A673 (cell line): ENCODE results near the gene BAHD1. TPM values are rescaled to one million over a fixed set of nuclear protein-coding genes. Genes with fewer than 3 reads are reported as not detected.

Experiments used
- BruUV-seq: library from RNA; stranded (reverse); fragments of 400-500 nt; replicated peaks from 2 replicates; lab custom pipeline; 2021; lab: Mats Ljungman, UMichigan
- CTCF ChIA-PET: fragments of 300-600 bp; sonication (Branson Sonifier 250); formaldehyde crosslinking; loops from one replicate; lab custom pipeline; 2022; ENCODE audit warnings: antibody characterized with exemption; lab: Charles Lee
- POLR2A ChIA-PET: fragments of 300-600 bp; sonication (Branson Sonifier 250); formaldehyde crosslinking; loops from one replicate; lab custom pipeline; 2022; ENCODE audit warnings: antibody characterized with exemption; ENCODE audit not compliant: low non-redundant PET; lab: Charles Lee
- DNase-seq: peaks from one replicate; pipeline ENCODE4 v3.0.0-alpha.2; 2015; ENCODE audit warnings: low spot score
- H3K27ac ChIP-seq: fragments of 200-600 bp; sonication (generic); 2 replicates; pipeline ENCODE4 v1.5.1; 2016; ENCODE audit warnings: mixed run types, low read depth, mild to moderate bottlenecking, mixed read lengths, antibody characterized with exemption, low read length; ENCODE audit not compliant: poor library complexity, severe bottlenecking
- H3K27me3 ChIP-seq: fragments of 200-600 bp; sonication (generic); replicated peaks from 2 replicates; pipeline ENCODE4 v1.6.1; 2017; ENCODE audit warnings: mixed run types, low read depth, mild to moderate bottlenecking, mixed read lengths, antibody characterized with exemption, low read length; ENCODE audit not compliant: insufficient read depth, poor library complexity
- H3K36me3 ChIP-seq: fragments of 200-600 bp; sonication (generic); 2 replicates; pipeline ENCODE4 v1.6.1; 2016; ENCODE audit warnings: mixed run types, mild to moderate bottlenecking, mixed read lengths, antibody characterized with exemption, low read length; ENCODE audit not compliant: insufficient read depth, poor library complexity, severe bottlenecking
- H3K4me1 ChIP-seq: fragments of 200-600 bp; sonication (generic); 2 replicates; pipeline ENCODE4 v1.6.1; 2017; ENCODE audit warnings: mixed run types, mild to moderate bottlenecking, mixed read lengths, antibody characterized with exemption, low read length; ENCODE audit not compliant: insufficient read depth, poor library complexity, severe bottlenecking
- H3K4me3 ChIP-seq: fragments of 200-600 bp; sonication (generic); 2 replicates; pipeline ENCODE4 v1.5.1; 2016; ENCODE audit warnings: low read depth, mixed run types, mild to moderate bottlenecking, mixed read lengths, low read length; ENCODE audit not compliant: poor library complexity, severe bottlenecking
- H3K9me3 ChIP-seq: fragments of 200-600 bp; sonication (generic); 2 replicates; pipeline ENCODE4 v1.6.1; 2016; ENCODE audit warnings: mixed run types, low read depth, mild to moderate bottlenecking, mixed read lengths, antibody characterized with exemption, low read length; ENCODE audit not compliant: poor library complexity, severe bottlenecking
- EZH2 ChIP-seq: fragments of 200-600 bp; sonication (generic); IDR thresholded peaks from 2 replicates; pipeline ENCODE4 v1.6.1; 2017; ENCODE audit warnings: borderline replicate concordance, low read depth, mild to moderate bottlenecking, mixed read lengths, antibody characterized with exemption, low read length; ENCODE audit not compliant: poor library complexity, severe bottlenecking
- intact Hi-C: fragments of 100-400 bp; cut with micrococcal nuclease; formaldehyde crosslinking; loops from one replicate; pipeline ENCODE4 v1.10.0; 2022; ENCODE audit not compliant: unreplicated experiment
- total RNA-seq: library from RNA; stranded (reverse); gene quantifications from 2 replicates; pipeline ENCODE4 v1.2.3, GENCODE V29; 2021
- TF ChIP-seq, protein P1 (sequence below): fragments of 300-800, 200-600 bp; sonication (generic); conservative IDR thresholded peaks from 2 replicates; pipeline ENCODE4 v1.5.1; 2017; ENCODE audit warnings: low read depth, mild to moderate bottlenecking, antibody characterized with exemption, low read length, moderate library complexity, mixed read lengths

Gene BAHD1
- total RNA-seq, 1 experiment from 2014 or later, result 33.5 TPM

DNA sequence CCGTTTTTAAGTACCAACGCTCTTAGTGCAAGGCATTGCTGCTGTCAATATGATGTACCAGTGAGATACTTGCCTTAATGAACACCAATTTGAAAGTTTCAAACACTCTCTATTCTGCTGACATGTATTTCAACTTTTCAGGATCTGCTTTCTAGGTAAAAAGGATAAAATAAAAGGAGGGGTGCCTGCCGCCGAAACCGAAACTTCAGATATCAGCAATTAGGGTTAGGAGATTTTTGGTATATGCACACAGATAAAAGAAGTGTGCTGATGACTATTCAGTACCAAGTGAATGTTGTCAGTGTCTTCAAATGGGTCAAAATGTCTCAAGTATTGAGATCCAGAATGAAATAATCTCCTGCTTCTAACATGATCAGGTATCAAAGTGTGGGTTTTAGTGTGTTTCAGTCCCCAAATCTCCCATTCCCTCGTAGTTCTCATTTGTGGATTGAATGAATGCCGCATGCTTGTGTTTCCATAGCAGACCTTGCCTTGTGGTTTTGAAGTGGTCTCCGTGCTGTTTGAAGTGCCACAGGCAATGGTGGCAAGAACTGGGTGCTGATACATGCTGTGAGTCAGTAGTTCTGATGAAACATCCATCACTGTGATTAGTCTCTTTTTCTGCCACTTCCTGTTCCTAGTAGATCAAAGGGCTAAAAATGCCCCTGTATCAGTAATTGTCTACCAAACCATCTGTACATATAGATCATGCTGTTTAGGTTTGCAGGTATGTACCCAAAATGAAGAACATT lies 52.5 kb downstream of the BAHD1 start:
- TF ChIP-seq, protein P1, sequence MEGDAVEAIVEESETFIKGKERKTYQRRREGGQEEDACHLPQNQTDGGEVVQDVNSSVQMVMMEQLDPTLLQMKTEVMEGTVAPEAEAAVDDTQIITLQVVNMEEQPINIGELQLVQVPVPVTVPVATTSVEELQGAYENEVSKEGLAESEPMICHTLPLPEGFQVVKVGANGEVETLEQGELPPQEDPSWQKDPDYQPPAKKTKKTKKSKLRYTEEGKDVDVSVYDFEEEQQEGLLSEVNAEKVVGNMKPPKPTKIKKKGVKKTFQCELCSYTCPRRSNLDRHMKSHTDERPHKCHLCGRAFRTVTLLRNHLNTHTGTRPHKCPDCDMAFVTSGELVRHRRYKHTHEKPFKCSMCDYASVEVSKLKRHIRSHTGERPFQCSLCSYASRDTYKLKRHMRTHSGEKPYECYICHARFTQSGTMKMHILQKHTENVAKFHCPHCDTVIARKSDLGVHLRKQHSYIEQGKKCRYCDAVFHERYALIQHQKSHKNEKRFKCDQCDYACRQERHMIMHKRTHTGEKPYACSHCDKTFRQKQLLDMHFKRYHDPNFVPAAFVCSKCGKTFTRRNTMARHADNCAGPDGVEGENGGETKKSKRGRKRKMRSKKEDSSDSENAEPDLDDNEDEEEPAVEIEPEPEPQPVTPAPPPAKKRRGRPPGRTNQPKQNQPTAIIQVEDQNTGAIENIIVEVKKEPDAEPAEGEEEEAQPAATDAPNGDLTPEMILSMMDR, result no peak
- TF ChIP-seq EZH2, result no peak
- CTCF ChIA-PET, result no interaction called here
- Histone ChIP-seq H3K9me3 (no peaks in the 10 kb centered on the region), H3K27ac (no peak overlapping the region), H3K4me1 (no peaks in the 10 kb centered on the region), H3K36me3 (no peaks in the 10 kb centered on the region), H3K27me3 (no peaks in the 10 kb centered on the region), H3K4me3 (no peak overlapping the region)
- no TSS peak for BruUV-seq
- POLR2A ChIA-PET, result no interaction called here
- intact Hi-C loops, result no loop called here
- DNase-seq, result no peak

DNA sequence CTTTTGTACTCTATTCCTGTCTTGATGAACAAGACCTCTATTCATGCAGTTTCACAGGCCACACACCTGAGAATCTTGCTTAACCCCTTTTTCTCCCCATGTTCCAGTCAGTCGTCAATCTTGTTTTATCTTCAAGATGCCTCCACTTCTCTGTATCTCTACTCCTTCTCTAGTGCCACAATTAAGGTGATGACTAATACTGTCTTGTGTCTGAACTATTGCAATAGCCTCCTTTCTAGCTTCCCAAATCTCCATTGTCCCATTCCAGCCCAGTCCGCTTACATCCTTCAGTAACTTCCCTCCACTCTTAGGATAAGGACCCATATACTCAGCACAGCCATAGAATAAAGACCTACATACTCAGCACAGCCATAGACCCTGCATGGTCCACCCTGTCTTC lies 54.8 kb downstream of the BAHD1 start:
- H3K27ac ChIP-seq, result no peak overlapping the region
- ChIA-PET POLR2A (no interaction called here), CTCF (interaction anchor here (0.6 kb wide), 1 partner anchor 13 kb away, joined by 9 read pairs; no protein-coding TSS in a partner anchor)
- H3K4me1 ChIP-seq, result no peaks in the 10 kb centered on the region
- H3K4me3 ChIP-seq, result no peak overlapping the region
- BruUV-seq, result no TSS peak
- no peaks in the 10 kb centered on the region for H3K27me3 ChIP-seq
- H3K36me3 ChIP-seq, result no peaks in the 10 kb centered on the region
- intact Hi-C loops, result no loop called here
- TF ChIP-seq, protein P1, result no peak
- no peak for TF ChIP-seq EZH2
- no peak for DNase-seq
- H3K9me3 ChIP-seq, result no peaks in the 10 kb centered on the region

DNA sequence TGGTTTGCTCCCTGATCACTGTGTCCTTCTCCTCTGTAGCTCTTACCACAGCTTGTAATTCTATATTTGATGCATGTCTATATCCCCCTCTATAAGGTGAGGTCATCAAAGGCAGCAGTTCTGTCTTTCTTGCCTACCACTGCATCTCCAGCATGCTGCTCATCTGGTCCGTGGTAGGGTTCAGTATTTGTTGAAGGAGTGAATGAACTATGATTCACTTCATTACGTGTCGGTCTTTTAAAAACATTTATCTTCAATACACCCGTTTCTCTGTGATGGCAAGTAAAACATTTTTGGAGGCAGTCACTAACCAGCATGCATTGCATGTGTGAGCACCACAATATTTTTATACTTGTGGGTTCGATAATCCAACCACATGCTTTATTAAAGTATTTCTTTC lies 57.7 kb downstream of the BAHD1 start:
- TF ChIP-seq EZH2, result no peak
- TF ChIP-seq, protein P1, result no peak
- Histone ChIP-seq H3K4me3 (no peak overlapping the region), H3K9me3 (no peaks in the 10 kb centered on the region), H3K36me3 (no peaks in the 10 kb centered on the region), H3K27ac (no peak overlapping the region), H3K4me1 (no peaks in the 10 kb centered on the region), H3K27me3 (no peaks in the 10 kb centered on the region)
- no TSS peak for BruUV-seq
- intact Hi-C loops, result no loop called here
- POLR2A ChIA-PET, result no interaction called here
- DNase-seq, result no peak
- CTCF ChIA-PET, result interaction anchor here (0.6 to 0.8 kb wide), 2 partner anchors 9 to 15 kb away, joined by 3 read pairs; no protein-coding TSS in a partner anchor
